IgD-negative memory B cell (primary cell): ENCODE measurements around the gene CCDC70. TPM values are rescaled to one million over a fixed set of nuclear protein-coding genes. Genes with fewer than 3 reads are reported as not detected.

ENCODE experiments used
- H3K27ac Mint-ChIP-seq, 3 donors: one replicate each; pipeline ENCODE4 v1.8.0; 2020 to 2022; ENCODE audit warnings: mild to moderate bottlenecking in 3 of 3, mixed read lengths in 3 of 3, moderate library complexity in 1 of 3
- H3K27me3 Mint-ChIP-seq: one replicate; pipeline ENCODE4 v1.8.0; 2021; ENCODE audit warnings: mixed read lengths
- H3K36me3 Mint-ChIP-seq: one replicate; pipeline ENCODE4 v1.8.0; 2020; ENCODE audit warnings: mild to moderate bottlenecking, mixed read lengths
- H3K4me1 Mint-ChIP-seq, 3 donors: one replicate each; pipeline ENCODE4 v1.8.0; 2020 to 2022; ENCODE audit warnings: mixed read lengths in 3 of 3, mild to moderate bottlenecking in 1 of 3
- H3K4me3 Mint-ChIP-seq, 4 donors: one replicate each; pipeline ENCODE4 v1.8.0; 2020 to 2022; ENCODE audit warnings: mild to moderate bottlenecking in 4 of 4, mixed read lengths in 4 of 4, moderate library complexity in 3 of 4
- H3K9me3 Mint-ChIP-seq, 3 donors: one replicate each; pipeline ENCODE4 v1.8.0; 2020 to 2021; ENCODE audit warnings: mixed read lengths in 3 of 3, mild to moderate bottlenecking in 1 of 3
- polyA plus RNA-seq: library from polyadenylated mRNA; unstranded; fragments of 300-500 nt; fragmentation: Illumina TruSeq; gene quantifications from one replicate; pipeline ENCODE4 v1.2.3, GENCODE V29; 2021

The CCDC70 gene
- polyA plus RNA-seq, 1 donor from 2014 or later: not detected

DNA sequence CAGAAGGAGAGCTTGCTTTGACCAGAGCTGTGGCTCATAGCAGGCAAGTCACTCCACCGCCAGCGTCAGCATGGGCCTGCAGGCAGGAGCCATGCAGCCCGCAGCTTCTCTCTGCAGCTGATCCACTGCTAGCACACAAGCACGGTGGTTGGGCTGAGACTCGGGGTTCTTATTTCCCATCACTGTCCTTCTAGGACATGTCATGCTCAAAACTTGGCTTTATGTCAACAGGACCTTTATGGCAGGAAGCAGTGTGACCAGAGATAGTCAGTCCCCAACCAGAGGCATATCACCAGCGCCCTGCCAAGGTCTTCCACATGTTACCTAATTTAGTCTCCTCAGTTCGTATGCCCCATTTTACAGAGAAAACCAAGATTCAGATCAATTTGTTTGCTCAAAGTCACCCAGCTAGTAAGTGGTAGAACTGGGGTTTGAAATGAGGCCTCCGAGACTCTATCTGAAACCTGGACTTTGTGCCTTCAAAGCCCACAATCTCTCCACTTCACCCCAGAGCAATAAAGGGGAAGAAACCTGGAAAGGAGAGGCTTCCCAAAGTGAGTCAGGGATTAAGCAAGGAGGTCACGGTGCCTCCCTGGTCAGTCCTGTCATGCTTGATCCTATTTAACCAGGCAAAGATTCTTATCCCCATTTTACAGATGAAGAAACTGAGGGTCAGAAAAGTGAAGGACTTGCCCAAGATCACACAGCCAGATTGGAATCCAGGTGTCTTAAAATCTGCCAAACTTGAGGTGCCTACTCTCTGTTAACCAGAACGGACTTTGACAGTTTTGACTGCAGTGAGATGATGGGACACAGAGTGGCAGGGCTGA lies 21.8 kb upstream of the CCDC70 start:
- Mint-ChIP-seq H3K4me1 (peaks cover 0 to 2% (median 0%) of the 10 kb centered on the region in 3 donors), H3K4me3 (no peak overlapping the region), H3K36me3 (no peaks in the 10 kb centered on the region), H3K27ac (no peak overlapping the region), H3K27me3 (peaks cover 7% of the 10 kb centered on the region), H3K9me3 (peaks cover 0 to 1% (median 0%) of the 10 kb centered on the region in 3 donors)

DNA sequence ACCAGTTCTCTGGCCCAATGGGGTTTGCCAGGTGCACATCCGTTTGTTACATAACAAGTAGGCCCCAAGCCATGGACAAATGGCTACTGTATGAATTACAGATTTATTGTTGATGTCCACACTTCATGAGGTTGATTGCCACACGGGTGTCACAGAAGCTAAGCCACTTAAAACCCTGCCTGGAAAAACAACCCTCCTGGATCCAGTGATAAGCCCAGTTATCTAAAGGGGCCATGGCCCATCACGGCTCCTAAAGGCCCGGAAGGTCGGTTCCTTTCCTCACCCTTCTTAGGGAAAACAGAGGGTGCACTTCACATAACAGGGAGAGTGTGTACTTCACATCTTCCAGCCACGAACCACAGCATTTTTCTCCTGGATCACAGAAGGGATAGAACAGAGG lies 20.9 kb upstream of the CCDC70 start:
- Mint-ChIP-seq H3K27ac (no peak overlapping the region), H3K27me3 (peaks cover 9% of the 10 kb centered on the region), H3K36me3 (no peaks in the 10 kb centered on the region), H3K4me1 (peaks cover 0 to 4% (median 3%) of the 10 kb centered on the region in 3 donors), H3K9me3 (peaks cover 0 to under 1% (median 0%) of the 10 kb centered on the region in 3 donors), H3K4me3 (no peak overlapping the region)

DNA sequence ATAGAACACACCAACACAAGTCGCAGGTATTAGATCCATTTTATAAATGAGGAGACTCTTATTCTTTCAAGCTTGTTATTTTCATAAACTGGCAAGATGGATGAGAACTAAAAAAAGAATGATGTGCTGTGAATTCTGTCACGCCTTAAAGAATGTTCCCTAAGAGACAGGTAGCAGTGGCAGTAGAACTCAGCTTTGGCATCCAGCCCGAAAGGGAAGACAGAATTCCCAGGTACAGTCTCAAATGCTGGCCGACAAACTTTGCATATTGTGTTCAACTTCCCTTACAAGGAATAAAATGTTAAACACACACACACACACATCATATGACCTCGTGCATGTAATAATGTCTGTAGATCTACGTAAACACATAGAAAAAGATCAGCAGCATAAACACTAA lies 20.0 kb upstream of the CCDC70 start:
- Mint-ChIP-seq H3K27me3 (peaks cover 9% of the 10 kb centered on the region), H3K4me1 (peaks cover 0 to 4% (median 3%) of the 10 kb centered on the region in 3 donors), H3K4me3 (no peak overlapping the region), H3K9me3 (no peaks in the 10 kb centered on the region), H3K27ac (no peak overlapping the region), H3K36me3 (no peaks in the 10 kb centered on the region)

DNA sequence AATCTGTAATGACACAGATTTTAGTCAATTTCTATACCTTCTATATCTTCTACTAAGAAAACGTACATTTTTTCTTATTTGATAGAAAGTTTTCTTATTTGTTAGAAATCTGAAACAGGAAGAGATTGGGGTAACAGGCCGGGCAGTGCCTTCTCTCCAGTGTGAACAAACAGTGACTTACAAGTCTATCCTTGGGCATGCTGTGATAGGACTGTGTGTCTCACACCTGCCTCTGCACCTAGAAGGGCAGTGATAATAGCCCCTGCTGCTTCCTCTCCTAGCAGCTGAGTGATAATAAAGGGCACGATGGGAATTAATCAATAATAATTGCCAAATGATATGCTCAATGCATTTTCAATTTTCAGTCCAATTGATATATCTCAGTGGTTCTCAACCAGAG lies 18.2 kb upstream of the CCDC70 start:
- peaks cover 9% of the 10 kb centered on the region for H3K27me3 Mint-ChIP-seq
- peaks cover 0 to 4% (median 3%) of the 10 kb centered on the region in 3 donors for H3K4me1 Mint-ChIP-seq
- H3K27ac Mint-ChIP-seq: no peak overlapping the region
- no peaks in the 10 kb centered on the region for H3K9me3 Mint-ChIP-seq
- no peak overlapping the region for H3K4me3 Mint-ChIP-seq
- H3K36me3 Mint-ChIP-seq: no peaks in the 10 kb centered on the region

DNA sequence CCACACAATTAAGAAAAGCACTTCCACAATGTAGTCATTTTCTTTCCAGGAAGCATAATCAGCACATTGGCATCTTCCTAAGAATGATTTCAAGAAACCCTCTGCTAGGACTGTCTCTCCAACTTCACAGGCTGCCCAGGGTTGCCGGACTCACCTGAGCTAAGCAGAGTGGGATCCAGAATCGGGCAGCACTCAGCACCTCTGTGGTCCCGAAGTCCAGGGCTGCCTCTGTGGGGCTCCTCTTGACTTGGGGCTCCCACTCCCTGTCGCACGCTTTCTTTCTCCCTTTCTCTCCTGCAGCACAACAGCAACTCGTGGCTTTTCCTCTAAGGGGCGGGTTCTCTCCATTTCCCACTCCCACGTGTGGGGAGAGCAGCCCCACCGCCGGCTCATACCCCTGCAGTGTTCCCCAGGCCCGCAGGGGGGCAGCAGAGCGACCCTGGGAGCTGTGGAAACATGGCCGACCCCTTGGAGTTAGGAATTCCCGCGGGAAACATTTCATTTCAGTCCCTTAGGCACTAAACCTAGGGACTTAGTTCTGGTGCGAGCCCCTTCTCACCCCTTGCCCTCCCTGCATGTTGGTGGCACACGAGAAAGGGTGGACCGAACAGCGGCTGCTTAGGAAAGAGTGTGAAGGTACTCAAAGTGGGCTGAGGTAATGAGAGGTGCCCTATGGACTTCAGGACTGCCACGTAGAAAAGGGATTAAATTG lies 16.8 kb upstream of the CCDC70 start, which contains the start of gene TMEM272:
Gene TMEM272 (minus strand): TSS at position 316 of the 712 bp plus-strand sequence. CDS start 6,647 bp downstream, outside the sequence.
- peak within 1 kb of the TSS in 1 of 4 donors; percentile 58 for H3K4me3 Mint-ChIP-seq

DNA sequence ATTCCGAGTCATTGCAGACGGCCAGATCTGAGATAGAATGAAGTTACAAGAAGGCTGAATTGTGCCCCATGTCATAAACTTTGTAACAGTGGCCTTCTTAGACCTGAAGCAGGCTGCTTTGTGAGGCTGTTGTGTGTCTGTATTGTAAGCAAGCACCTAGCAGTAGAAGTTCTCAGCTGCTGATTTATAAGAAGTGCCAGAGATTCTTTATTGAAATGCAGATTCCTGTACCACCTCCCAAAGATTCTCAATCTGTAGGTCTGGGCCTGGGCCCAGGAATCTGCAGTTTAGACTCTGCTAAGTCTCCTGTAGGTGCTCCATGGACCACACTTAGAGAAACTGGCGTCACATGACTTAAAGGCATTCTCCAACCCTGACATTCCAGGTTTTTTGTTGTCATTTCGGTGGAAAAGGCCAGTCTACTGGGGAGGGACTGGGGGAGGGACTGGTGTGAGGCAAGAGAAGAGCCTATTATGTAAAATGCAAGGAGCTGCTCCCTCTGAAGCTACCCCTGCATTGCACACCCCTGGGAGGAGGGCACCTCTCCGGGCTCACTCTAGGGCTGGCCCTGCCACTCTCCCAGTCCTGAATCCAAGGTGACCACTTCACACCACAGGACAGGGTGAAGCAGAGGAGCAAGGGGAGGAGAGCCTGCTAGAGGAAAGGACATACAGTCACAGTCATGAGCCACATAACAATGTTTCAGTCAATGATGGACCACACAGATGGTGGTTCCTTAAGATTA lies 16.0 kb upstream of the CCDC70 start:
- H3K4me1 Mint-ChIP-seq: peaks cover 0 to 4% (median 3%) of the 10 kb centered on the region in 3 donors
- no peak overlapping the region for H3K4me3 Mint-ChIP-seq
- H3K27me3 Mint-ChIP-seq: peaks cover 9% of the 10 kb centered on the region
- H3K27ac Mint-ChIP-seq: no peak overlapping the region
- no peaks in the 10 kb centered on the region for H3K9me3 Mint-ChIP-seq
- no peaks in the 10 kb centered on the region for H3K36me3 Mint-ChIP-seq

More for the DNA sequence above, 16.8 kb upstream of the CCDC70 start, which contains the start of gene TMEM272:
- Mint-ChIP-seq H3K9me3 (no peaks in the 10 kb centered on the region), H3K4me1 (peaks cover 0 to 4% (median 3%) of the 10 kb centered on the region in 3 donors), H3K27me3 (peaks cover 9% of the 10 kb centered on the region), H3K36me3 (no peaks in the 10 kb centered on the region), H3K27ac (no peak within 1 kb of the TSS)

DNA sequence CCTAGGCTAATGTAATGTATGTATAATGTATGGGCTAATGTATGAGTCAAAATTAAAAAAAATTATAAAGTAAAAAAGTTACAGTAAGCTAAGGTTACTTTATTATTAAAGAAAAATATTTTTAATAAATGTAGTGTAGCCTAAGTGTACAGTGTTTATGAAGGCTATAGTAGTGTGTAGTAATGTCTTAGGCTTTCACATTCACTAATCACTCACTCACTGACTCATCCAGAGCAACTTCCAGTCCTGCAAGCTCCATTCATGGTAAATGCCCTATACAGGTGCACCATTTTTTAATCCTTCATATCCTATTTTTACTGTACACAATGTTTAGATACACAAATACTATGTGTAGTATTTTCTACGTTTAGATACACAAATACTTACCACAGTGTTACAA lies 15.0 kb upstream of the CCDC70 start:
- Mint-ChIP-seq H3K4me3 (no peak overlapping the region), H3K9me3 (no peaks in the 10 kb centered on the region)

DNA sequence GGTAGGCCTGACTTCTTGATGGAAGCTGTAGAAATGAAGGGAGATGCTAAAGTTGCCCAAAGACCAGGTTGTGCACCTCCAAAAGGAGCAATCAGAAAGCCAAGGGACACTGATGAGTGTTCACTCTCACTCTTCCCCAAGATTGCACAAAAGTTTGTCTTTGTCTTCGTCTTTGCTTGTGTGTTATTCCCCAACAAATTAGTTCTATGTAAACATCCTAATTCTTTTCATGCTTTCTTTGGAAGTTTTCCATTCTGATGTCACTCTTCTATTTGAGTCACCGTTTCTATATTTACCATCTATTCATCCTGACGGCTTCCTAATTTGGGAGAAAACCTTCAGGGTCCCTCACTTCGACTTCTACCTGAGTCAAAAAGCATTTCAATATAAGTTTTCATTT lies 13.1 kb upstream of the CCDC70 start:
- Mint-ChIP-seq H3K27ac (no peak overlapping the region), H3K9me3 (no peaks in the 10 kb centered on the region), H3K4me1 (peaks cover 0 to 4% (median 3%) of the 10 kb centered on the region in 3 donors), H3K27me3 (peaks cover 13% of the 10 kb centered on the region), H3K4me3 (no peak overlapping the region), H3K36me3 (no peaks in the 10 kb centered on the region)

More for the DNA sequence above, 15.0 kb upstream of the CCDC70 start:
- Mint-ChIP-seq H3K27ac (no peak overlapping the region), H3K36me3 (no peaks in the 10 kb centered on the region), H3K4me1 (peaks cover 0 to 4% (median 3%) of the 10 kb centered on the region in 3 donors), H3K27me3 (peaks cover 9% of the 10 kb centered on the region)

DNA sequence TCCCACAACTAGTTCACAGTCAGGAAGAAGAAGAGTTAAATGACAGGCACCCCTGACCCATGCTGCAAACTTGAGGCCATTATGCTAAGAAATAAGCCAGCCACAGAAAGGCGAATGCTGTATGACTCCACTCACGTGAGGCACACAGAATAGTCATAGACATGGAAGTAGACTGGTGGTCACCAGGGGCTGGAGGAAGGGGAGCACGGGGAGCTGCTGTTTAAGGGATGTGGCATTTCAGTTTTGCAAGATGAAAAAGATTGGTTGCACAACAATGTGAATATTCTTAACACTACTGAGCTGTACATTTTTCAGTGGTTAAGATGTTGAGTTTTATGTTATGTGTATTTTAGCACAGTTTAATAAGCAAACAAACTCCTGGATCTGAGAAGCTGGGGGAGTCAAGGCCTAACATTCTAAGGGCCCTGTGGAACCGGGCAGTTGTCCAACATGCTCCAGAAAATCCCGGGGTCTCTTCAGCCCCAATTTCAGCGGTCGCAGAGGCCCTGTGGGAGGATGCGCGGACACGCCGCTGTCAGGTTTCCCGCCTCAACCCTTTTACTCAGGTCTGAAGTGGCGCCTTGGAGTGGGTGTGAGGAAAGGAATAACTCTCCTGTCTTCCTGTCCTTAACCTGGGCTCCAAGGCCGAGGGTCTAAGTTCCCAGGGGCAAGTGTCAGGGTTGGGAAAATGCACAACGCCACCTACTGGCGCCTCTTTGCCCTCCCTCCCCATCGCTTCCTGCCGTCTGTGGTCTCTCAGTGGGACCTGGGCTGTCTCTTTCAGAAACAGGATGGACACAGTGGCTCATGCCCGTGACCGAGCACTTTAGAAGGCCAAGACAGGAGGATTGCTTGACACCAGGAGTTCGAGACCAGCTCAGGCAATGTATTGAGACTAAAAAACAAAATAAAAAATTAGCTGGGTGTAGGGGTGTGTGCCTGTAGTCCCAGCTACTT lies 12.3 kb upstream of the CCDC70 start:
- Mint-ChIP-seq H3K4me3 (no peak overlapping the region), H3K4me1 (peaks cover 0 to 4% (median 3%) of the 10 kb centered on the region in 3 donors), H3K9me3 (no peaks in the 10 kb centered on the region), H3K36me3 (no peaks in the 10 kb centered on the region), H3K27me3 (peaks cover 17% of the 10 kb centered on the region), H3K27ac (no peak overlapping the region)

DNA sequence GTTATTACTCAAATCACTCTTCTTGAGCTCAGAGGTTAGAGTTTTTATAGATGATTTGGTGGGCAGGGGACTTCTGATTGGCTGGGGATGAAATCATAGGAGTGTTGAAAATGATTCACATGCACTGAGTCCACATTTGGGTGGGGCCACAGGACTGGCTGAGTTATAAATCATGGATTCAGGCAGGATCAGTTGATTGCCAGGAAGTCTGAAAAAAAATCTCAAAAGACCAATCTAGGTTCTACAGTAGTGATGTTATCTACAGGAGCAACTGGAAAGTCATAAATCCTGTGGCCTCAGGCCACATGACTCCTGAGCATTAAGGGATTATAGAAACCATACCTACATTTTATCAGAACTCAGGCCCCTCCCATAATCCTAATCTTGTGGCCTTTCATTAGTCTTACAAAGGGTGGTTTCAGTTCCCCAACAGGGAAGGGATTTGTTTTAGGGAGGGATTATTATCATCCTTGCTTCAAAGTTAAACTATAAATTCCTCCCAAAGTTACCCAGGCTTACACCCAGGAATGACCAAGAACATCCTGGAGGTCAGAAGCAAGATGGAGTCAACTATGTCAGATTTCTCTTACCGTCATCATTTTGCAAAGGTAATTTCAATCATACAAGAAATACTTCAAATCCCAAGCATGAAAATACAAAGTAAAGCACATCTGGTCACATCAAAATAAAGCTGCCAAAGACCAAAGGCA lies 5.6 kb upstream of the CCDC70 start:
- no peak overlapping the region for H3K4me3 Mint-ChIP-seq
- no peak overlapping the region for H3K27ac Mint-ChIP-seq
- H3K36me3 Mint-ChIP-seq: peaks cover 3% of the 10 kb centered on the region
- peaks cover 24% of the 10 kb centered on the region for H3K27me3 Mint-ChIP-seq
- H3K4me1 Mint-ChIP-seq: no peaks in the 10 kb centered on the region
- peaks cover 0 to 2% (median 0%) of the 10 kb centered on the region in 3 donors for H3K9me3 Mint-ChIP-seq

DNA sequence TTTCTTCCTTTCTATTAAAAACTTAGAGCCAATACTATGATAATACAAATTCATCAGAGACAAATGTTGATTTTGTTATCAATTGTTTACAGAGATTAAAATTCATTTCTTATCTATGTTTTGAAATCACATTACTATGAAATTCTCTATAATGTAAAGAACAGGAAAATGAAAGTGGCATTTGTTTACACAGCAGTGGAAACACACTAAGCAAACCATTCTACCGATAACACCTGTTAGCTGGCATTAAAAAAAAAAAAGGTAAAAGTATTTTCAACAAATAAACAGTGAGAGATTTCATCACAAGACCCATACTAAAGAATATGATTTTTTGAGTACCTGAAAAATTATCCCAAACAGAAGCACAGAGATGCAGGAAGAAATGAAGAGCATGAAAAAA lies 4.8 kb upstream of the CCDC70 start:
- Mint-ChIP-seq H3K4me3 (no peak overlapping the region), H3K9me3 (peaks cover 0 to 2% (median 0%) of the 10 kb centered on the region in 3 donors), H3K4me1 (no peaks in the 10 kb centered on the region), H3K27me3 (peaks cover 24% of the 10 kb centered on the region), H3K36me3 (peaks cover 3% of the 10 kb centered on the region), H3K27ac (no peak overlapping the region)

DNA sequence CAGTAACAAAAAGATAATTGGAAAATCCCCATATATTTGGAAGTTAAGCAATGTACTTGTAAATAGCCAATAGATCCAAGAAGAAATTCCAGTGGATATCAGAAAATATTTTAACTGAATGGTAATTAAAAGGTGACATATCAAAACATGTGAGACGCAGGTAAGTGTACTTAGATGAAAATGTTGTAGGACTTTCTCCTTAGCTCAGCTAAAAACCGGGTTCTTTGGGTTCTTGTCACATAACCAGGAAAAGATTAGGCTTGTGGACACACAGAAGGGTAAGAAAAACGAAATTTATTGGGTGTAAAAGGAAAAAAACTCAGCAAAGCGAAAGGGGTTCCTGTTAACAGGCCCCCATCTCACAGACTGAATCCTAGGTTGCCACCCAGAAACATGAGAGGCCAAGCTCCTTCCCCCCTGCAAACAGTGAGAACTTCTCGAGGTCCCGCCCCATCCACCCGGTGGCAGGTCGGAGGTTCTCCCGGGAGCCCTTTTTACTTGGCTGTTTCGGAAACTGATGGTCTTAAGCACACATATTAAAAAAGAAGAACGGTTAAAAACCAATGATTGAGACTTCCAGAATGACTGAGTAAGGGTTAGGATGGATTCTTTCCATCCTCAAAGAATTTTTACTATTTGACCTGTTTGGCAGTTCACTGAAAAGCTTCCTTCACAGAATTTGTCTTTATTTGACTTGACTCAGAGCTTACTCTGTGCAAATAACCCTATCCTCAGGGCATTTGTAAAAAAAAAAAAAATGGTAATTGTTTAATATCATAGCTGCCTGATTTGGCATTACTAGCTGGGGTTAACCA lies 3.1 kb upstream of the CCDC70 start:
- H3K9me3 Mint-ChIP-seq: peaks cover 0 to 2% (median 0%) of the 10 kb centered on the region in 3 donors
- peaks cover 22% of the 10 kb centered on the region for H3K27me3 Mint-ChIP-seq
- H3K4me1 Mint-ChIP-seq: peaks cover 0 to 3% (median 0%) of the 10 kb centered on the region in 3 donors
- H3K36me3 Mint-ChIP-seq: peaks cover 3% of the 10 kb centered on the region
- H3K27ac Mint-ChIP-seq: no peak overlapping the region
- H3K4me3 Mint-ChIP-seq: no peak overlapping the region

DNA sequence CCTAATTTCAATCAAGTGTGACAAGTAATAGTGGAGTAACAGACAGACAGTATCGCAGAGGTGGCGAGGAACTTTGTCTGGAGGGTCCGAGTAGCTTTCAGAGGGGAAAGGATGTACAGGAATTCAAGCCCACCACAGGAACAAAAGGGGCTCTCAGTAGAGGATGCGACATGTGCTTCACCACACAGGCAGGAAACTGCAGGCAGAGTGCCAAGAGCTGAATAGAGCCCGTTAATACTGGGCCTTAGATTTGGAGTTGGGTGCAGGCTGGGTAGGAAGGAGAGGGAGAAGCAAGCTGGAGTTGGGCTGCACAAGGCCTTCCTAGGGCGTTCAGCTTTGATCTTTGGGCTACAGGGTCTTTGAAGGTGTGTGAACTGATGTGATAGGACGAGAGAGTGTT lies 1.2 kb downstream of the CCDC70 start:
- Mint-ChIP-seq H3K4me3 (no peak overlapping the region), H3K4me1 (peaks cover 0 to 3% (median 0%) of the 10 kb centered on the region in 3 donors), H3K27me3 (peaks cover 6% of the 10 kb centered on the region), H3K27ac (no peak overlapping the region), H3K36me3 (peaks cover 2% of the 10 kb centered on the region), H3K9me3 (no peaks in the 10 kb centered on the region)
